Left lung (tissue), 10 donors: ENCODE measurements around the gene STK36. TPM values are rescaled to one million over a fixed set of nuclear protein-coding genes. Genes with fewer than 3 reads are reported as not detected.

Experiments used
- ATAC-seq: fragments of 200-7000 bp; cut with Tn5 transposase; one replicate; pipeline ENCODE4 v1.9.1; 2020; ENCODE audit warnings: moderate library complexity
- DNase-seq, 4 donors: peaks; one replicate each; pipeline ENCODE4 v3.0.0-alpha.2; 2013 to 2020
- H3K27ac ChIP-seq, 2 donors: fragments of 200-600 bp; sonication (generic) in 1 of 2; one replicate each; pipeline versions ENCODE4 v1.5.0 to v1.8.0; 2020 to 2021
- H3K27me3 ChIP-seq, 2 donors: fragments of 200-600 bp; sonication (generic) in 1 of 2; one replicate each; pipeline versions ENCODE4 v1.5.0 to v1.8.0; 2020 to 2021
- H3K36me3 ChIP-seq, 2 donors: fragments of 200-600 bp; sonication (generic) in 1 of 2; one replicate each; pipeline versions ENCODE4 v1.5.0 to v1.8.0; 2020 to 2021
- H3K4me1 ChIP-seq, 2 donors: fragments of 200-600 bp; one replicate each; pipeline ENCODE4 v1.8.0; 2021
- H3K4me3 ChIP-seq, 2 donors: fragments of 200-600 bp; sonication (generic) in 1 of 2; one replicate each; pipeline versions ENCODE4 v1.5.0 to v1.8.0; 2020 to 2021; ENCODE audit warnings: mild to moderate bottlenecking in 1 of 2
- H3K9me3 ChIP-seq, 2 donors: fragments of 200-600 bp; sonication (generic) in 1 of 2; one replicate each; pipeline versions ENCODE4 v1.5.0 to v1.8.0; 2020 to 2021
- CTCF ChIP-seq, 2 donors: fragments of 200-600 bp; sonication (generic) in 1 of 2; IDR thresholded peaks; one replicate each; pipeline versions ENCODE4 v1.5.0 to v1.8.0; 2021; ENCODE audit warnings: antibody characterized with exemption in 2 of 2
- intact Hi-C, 2 donors: fragments of 100-400 bp; cut with DNase I; formaldehyde crosslinking; loops; one replicate each; pipeline versions ENCODE4 v1.11.2 to v1.14.2; 2022
- polyA plus RNA-seq, 6 donors: library from polyadenylated mRNA; unstranded; fragments of 120-200 nt; gene quantifications; one replicate each; pipeline ENCODE4 v1.2.1, GENCODE V29; 2013; ENCODE audit not compliant: insufficient read length in 6 of 6
- total RNA-seq, 2 donors: library from RNA; stranded (reverse); fragmentation: NEBNext Ultra II Directional; extraction: Animal tissue kit (Norgen Biotek cat#: 25700); gene quantifications; one replicate each; pipeline ENCODE4 v1.2.1, GENCODE V29; 2021
- donor health status: DM: no; HTN: yes; CAD: no.
- donor health status: DM: no; HTN: no; CAD: no.

The STK36 gene
- total and polyA plus RNA-seq, 8 donors = 40.1 to 112 (median 94.9) TPM

- H3K36me3 ChIP-seq = peaks cover 0 to 41% of the 10 kb centered on the region in 2 donors
- intact Hi-C loops = no loop called here
- no peak for TF ChIP-seq CTCF (IDR thresholded peaks at IDR 0.05)
- H3K9me3 ChIP-seq = no peaks in the 10 kb centered on the region
- no peak for DNase-seq
- H3K4me1 ChIP-seq = peaks cover 15 to 40% of the 10 kb centered on the region in 2 donors
- H3K27ac ChIP-seq = no peak overlapping the region
- no peak for ATAC-seq
- H3K4me3 ChIP-seq = no peak overlapping the region
- no peaks in the 10 kb centered on the region for H3K27me3 ChIP-seq
These were observed 64.6 kb downstream of the STK36 start for GRCh38 chr2:218736531-218736930.

GRCh38 chr2:218743068-218743467, 71.2 kb downstream of the STK36 start:
- intact Hi-C loops = no loop called here
- Histone ChIP-seq H3K36me3 (peaks cover 0 to 79% of the 10 kb centered on the region in 2 donors), H3K9me3 (no peaks in the 10 kb centered on the region), H3K27me3 (no peaks in the 10 kb centered on the region), H3K4me1 (peaks cover 0 to 38% of the 10 kb centered on the region in 2 donors), H3K4me3 (no peak overlapping the region), H3K27ac (peak overlapping the region in 1 of 2 donors; percentile 83)
- no peak for TF ChIP-seq CTCF (IDR thresholded peaks at IDR 0.05)
- DNase-seq (no peak), ATAC-seq (peak; percentile 15)

- H3K36me3 ChIP-seq = peaks cover 0 to 80% of the 10 kb centered on the region in 2 donors
- peak; percentile 44 for ATAC-seq
- peak overlapping the region; percentile 34 to 83 for H3K27ac ChIP-seq
- no peak overlapping the region for H3K4me3 ChIP-seq
- DNase-seq = no peak
- no peaks in the 10 kb centered on the region for H3K27me3 ChIP-seq
- intact Hi-C loops = no loop called here
- no peaks in the 10 kb centered on the region for H3K9me3 ChIP-seq
- H3K4me1 ChIP-seq = peaks cover 0 to 50% of the 10 kb centered on the region in 2 donors
- no peak for TF ChIP-seq CTCF (IDR thresholded peaks at IDR 0.05)
These were observed 72.7 kb downstream of the STK36 start for GRCh38 chr2:218744615-218745014.

GRCh38 chr2:218745160-218745558, 73.3 kb downstream of the STK36 start:
- ATAC-seq (peak; percentile 81), DNase-seq (peak in 1 of 4 donors; percentile 59)
- intact Hi-C loops = no loop called here
- peak overlapping the region; percentile 34 to 83 for H3K27ac ChIP-seq
- TF ChIP-seq CTCF (IDR thresholded peaks at IDR 0.05) = no peak
- H3K27me3 ChIP-seq = no peaks in the 10 kb centered on the region
- H3K36me3 ChIP-seq = peaks cover 0 to 80% of the 10 kb centered on the region in 2 donors
- H3K9me3 ChIP-seq = no peaks in the 10 kb centered on the region
- peaks cover 0 to 50% of the 10 kb centered on the region in 2 donors for H3K4me1 ChIP-seq
- H3K4me3 ChIP-seq = no peak overlapping the region

- no peak for TF ChIP-seq CTCF (IDR thresholded peaks at IDR 0.05)
- no peak overlapping the region for H3K4me3 ChIP-seq
- ATAC-seq (peak; percentile 23), DNase-seq (peak in 1 of 4 donors; percentile 43)
- H3K4me1 ChIP-seq = peaks cover 0 to 50% of the 10 kb centered on the region in 2 donors
- H3K27me3 ChIP-seq = no peaks in the 10 kb centered on the region
- no peaks in the 10 kb centered on the region for H3K9me3 ChIP-seq
- H3K36me3 ChIP-seq = peaks cover 0 to 80% of the 10 kb centered on the region in 2 donors
- intact Hi-C loops = no loop called here
- H3K27ac ChIP-seq = peak overlapping the region in 1 of 2 donors; percentile 83
These were observed 73.9 kb downstream of the STK36 start for GRCh38 chr2:218745559-218746469.
